Activated CD4-positive, CD25-positive, alpha-beta regulatory T cell treated with anti-CD3 and anti-CD28 coated beads, Interleukin-2, amount 50 U/mL, for 24 hours (primary cell): ENCODE results near the gene LMO2.

Experiments
- ATAC-seq, 2 donors: fragments of 150-1000 bp; cut with Tn5 transposase; one replicate each; pipeline ENCODE4 v1.10.0; 2021; ENCODE audit warnings: mild to moderate bottlenecking in 1 of 2, moderate library complexity in 1 of 2

The LMO2 gene

DNA sequence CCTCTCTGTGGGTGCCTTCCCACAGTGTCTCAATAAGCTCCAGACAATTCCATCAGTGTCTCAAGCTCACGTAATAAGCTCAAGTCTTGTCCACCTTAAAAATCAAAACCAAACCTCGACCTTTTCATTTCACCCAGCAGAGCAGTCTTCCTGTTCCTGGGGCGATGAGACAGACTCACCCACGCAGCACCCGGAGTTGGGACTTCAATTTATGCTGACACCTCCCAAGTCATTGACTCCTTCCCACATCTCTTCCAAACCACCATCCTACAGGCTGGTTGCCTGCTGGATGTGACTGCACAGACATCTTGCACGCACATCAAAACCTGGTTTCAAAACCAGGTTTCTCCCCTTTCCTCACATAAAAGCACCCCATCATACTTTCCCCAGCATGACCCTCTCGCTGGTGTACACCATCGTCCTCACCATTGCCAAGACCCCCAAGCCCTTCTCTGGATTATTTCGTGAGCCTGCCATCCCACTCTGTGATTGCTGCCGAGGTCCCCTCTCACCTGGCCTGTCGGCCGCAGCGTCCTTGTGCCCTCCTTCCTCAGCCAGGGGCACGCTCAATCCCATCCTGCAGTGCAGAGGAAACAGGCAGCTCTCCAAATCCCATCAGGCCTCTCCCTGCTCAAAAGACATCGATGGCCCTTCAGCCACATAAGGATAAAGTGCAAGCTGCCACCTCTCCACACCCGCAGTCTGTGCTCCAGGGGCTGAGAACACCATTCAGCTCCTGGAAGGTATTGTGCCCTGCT is 72.4 kb downstream of the LMO2 start:
- ATAC-seq = no peak
